GM12878 (cell line): ENCODE results near the gene STK4. TPM values are rescaled to one million over a fixed set of nuclear protein-coding genes. Genes with fewer than 3 reads are reported as not detected.

ENCODE experiments used
- CBFB ChIP-seq: IDR thresholded peaks from 2 replicates; pipeline ENCODE4 v1.6.1; 2016; ENCODE audit warnings: antibody characterized with exemption, low read depth
- EZH2 ChIP-seq: IDR thresholded peaks from 2 replicates; pipeline ENCODE4 v1.6.1; 2012; ENCODE audit warnings: low read depth, mild to moderate bottlenecking, control low read depth, inconsistent platforms, low read length, borderline replicate concordance; ENCODE audit not compliant: control insufficient read depth
- IKZF2 ChIP-seq, 2 experiments: fragments of 450-650 bp; IDR thresholded peaks; 2 replicates each; pipeline ENCODE4 v1.6.1; 2017; ENCODE audit warnings: mild to moderate bottlenecking in 2 of 2, moderate library complexity in 2 of 2
- IRF4 ChIP-seq: IDR thresholded peaks from 2 replicates; pipeline ENCODE4 v1.6.1; 2011; ENCODE audit warnings: low read depth, low read length
- MYB ChIP-seq: fragments of 150-350 bp; IDR thresholded peaks from 2 replicates; pipeline ENCODE4 v1.6.1; 2014; ENCODE audit warnings: mild to moderate bottlenecking, low read depth, low read length, borderline replicate concordance
- RCOR1 ChIP-seq: conservative IDR thresholded peaks from 2 replicates; pipeline ENCODE4 v1.6.1; 2012; ENCODE audit warnings: low read depth, low read length, improper control_type of control experiment
- RELA ChIP-seq: fragments of 450-650 bp; IDR thresholded peaks from 2 replicates; pipeline ENCODE4 v1.8.0; 2014; ENCODE audit warnings: borderline replicate concordance; ENCODE audit not compliant: partially characterized antibody
- SMAD5 ChIP-seq: IDR thresholded peaks from 2 replicates; pipeline ENCODE4 v1.6.1; 2016; ENCODE audit warnings: antibody characterized with exemption, low read depth
- TAF1 ChIP-seq: IDR thresholded peaks from 2 replicates; pipeline ENCODE4 v1.6.1; 2011; ENCODE audit warnings: mild to moderate bottlenecking, low read depth, low read length, borderline replicate concordance
- ZNF24 ChIP-seq: fragments of 450-650 bp; IDR thresholded peaks from 2 replicates; pipeline ENCODE4 v1.6.1; 2017; ENCODE audit warnings: antibody characterized with exemption, mild to moderate bottlenecking
- ZZZ3 ChIP-seq: IDR thresholded peaks from 2 replicates; pipeline ENCODE4 v1.6.1; 2011; ENCODE audit warnings: low read depth; ENCODE audit not compliant: control insufficient read depth, insufficient read length
- polyA plus RNA-seq, 11 experiments: library from polyadenylated mRNA; depleted of rRNA in 4 of 11; unstranded in 6 of 11; stranded (reverse) in 5 of 11; fragments of >200 nt; fragmentation: Nextera tagmentation in 4 of 11; fragmentation: Illumina TruSeq in 1 of 11; extraction: Ambion mirVana in 4 of 11; extraction: Trizol in 1 of 11; gene quantifications; 1 replicate in 1 of 11; 2 replicates in 10 of 11; pipeline versions ENCODE4 v1.2.1 to v1.2.3, GENCODE V29; 2011 to 2016; ENCODE audit warnings: inconsistent platforms in 2 of 11, missing spikeins in 2 of 11, low read depth in 1 of 11
- total RNA-seq, 4 experiments: library from RNA; depleted of rRNA in 3 of 4; stranded (reverse); fragments of >200 nt in 3 of 4; fragmentation: Illumina TruSeq in 1 of 4; extraction: Trizol in 1 of 4; gene quantifications; 2 replicates each; pipeline versions ENCODE4 v1.2.1 to v1.2.3, GENCODE V29; 2013 to 2021
- TF ChIP-seq, protein P1 (sequence below): fragments of 450-650 bp; IDR thresholded peaks from 2 replicates; pipeline ENCODE4 v1.6.1; 2016; ENCODE audit warnings: mild to moderate bottlenecking
- TF ChIP-seq, protein P2 (sequence below): IDR thresholded peaks from 2 replicates; pipeline ENCODE4 v1.6.1; 2011; ENCODE audit warnings: borderline replicate concordance, low read depth, mild to moderate bottlenecking, moderate library complexity, mixed read lengths, low read length; ENCODE audit not compliant: insufficient read depth; ENCODE audit errors: extremely low read length
- TF ChIP-seq, protein P3 (sequence below): IDR thresholded peaks from 2 replicates; pipeline ENCODE4 v1.6.1; 2011; ENCODE audit warnings: low read depth, mild to moderate bottlenecking, low read length, moderate library complexity, borderline replicate concordance; ENCODE audit errors: extremely low read depth
- TF ChIP-seq, protein P4 (sequence below): fragments of 450-650 bp; IDR thresholded peaks from 2 replicates; pipeline ENCODE4 v1.6.1; 2016; ENCODE audit warnings: mild to moderate bottlenecking
- TF ChIP-seq, protein P5 (sequence below): fragments of 450-650 bp; IDR thresholded peaks from 2 replicates; pipeline ENCODE4 v1.6.1; 2018; ENCODE audit warnings: mild to moderate bottlenecking, low read depth, moderate library complexity; ENCODE audit not compliant: partially characterized antibody
- TF ChIP-seq, protein P6 (sequence below): fragments of 450-650 bp; IDR thresholded peaks from 2 replicates; pipeline ENCODE4 v1.6.1; 2017; ENCODE audit warnings: mild to moderate bottlenecking, low read depth, inconsistent platforms; ENCODE audit not compliant: poor library complexity, severe bottlenecking
- TF ChIP-seq, protein P7 (sequence below): IDR thresholded peaks from 2 replicates; pipeline ENCODE4 v1.6.1; 2012; ENCODE audit warnings: low read depth, low read length, improper control_type of control experiment

The STK4 gene
- total and polyA plus RNA-seq, 10 of the 15 experiments (the other 5 are each of a cell fraction or from before 2014, with no cell fraction given) = 24.0 to 135 (median 89.7) TPM

DNA sequence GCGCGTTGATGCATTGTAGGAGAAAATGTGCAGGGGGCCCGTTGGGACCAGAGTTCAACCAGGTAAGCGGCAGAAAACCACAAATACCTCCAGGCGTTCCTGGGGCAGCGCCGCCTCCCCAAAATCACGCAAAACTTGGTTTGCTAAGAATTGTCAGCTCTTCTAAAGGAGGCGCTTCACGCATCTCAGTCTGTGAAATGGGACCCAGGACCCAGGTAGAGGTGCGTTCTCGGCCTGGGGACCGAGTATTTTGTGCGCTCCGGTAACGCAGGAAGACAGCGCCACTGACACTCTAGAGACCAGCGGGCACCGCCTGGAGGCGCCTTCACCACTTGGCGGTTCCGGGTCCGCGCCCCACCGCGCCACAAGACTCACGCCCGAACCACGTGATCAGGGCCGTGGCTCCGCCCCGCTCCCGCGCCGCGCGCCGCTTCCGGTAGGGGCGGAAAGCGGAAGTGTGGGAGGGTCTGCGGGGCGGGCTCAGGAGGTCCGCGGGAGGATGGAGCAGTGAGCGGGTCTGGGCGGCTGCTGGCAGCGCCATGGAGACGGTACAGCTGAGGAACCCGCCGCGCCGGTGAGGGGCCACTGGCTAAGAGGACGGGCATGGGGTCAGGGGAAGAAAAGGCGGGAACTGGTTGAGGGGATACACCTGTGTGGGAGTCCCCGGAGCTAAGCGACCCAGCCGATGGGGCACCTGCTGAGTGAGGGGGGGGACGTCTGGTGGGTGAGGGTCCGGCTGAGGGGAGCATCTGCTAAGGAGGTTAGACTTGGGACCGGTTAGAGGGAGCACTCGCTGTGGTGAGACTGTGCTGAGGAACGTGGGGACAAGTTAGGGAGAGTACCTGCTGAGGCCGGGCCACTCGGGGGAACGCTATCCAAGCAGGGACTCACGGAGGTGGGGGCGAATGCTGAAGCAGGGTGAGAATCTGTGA, at the start of gene STK4 (continued):
- TF ChIP-seq, protein P1, sequence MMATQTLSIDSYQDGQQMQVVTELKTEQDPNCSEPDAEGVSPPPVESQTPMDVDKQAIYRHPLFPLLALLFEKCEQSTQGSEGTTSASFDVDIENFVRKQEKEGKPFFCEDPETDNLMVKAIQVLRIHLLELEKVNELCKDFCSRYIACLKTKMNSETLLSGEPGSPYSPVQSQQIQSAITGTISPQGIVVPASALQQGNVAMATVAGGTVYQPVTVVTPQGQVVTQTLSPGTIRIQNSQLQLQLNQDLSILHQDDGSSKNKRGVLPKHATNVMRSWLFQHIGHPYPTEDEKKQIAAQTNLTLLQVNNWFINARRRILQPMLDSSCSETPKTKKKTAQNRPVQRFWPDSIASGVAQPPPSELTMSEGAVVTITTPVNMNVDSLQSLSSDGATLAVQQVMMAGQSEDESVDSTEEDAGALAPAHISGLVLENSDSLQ = peak; percentile 19; the same call in 1 of the 2 replicates
- TF ChIP-seq, protein P2, sequence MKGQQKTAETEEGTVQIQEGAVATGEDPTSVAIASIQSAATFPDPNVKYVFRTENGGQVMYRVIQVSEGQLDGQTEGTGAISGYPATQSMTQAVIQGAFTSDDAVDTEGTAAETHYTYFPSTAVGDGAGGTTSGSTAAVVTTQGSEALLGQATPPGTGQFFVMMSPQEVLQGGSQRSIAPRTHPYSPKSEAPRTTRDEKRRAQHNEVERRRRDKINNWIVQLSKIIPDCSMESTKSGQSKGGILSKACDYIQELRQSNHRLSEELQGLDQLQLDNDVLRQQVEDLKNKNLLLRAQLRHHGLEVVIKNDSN = peak; percentile 94
- TF ChIP-seq, protein P3, sequence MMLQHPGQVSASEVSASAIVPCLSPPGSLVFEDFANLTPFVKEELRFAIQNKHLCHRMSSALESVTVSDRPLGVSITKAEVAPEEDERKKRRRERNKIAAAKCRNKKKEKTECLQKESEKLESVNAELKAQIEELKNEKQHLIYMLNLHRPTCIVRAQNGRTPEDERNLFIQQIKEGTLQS = peak; percentile 79
- TF ChIP-seq SMAD5 (peak; percentile 78), ZNF24 (no peak), CBFB (peak; percentile 48), IKZF2 (IDR thresholded peaks at IDR 0.05) (peak in 1 of 2 experiments; percentile 49; a peak in 2 of 4 replicates), RELA (peak; percentile 48), IRF4 (no peak), MYB (0 out of 2 replicates have a peak, but pooled peaks have one; percentile 63), ZZZ3 (no peak), TAF1 (peak; percentile 83; the same call in 1 of the 2 replicates), RCOR1 (no peak), EZH2 (no peak)
- TF ChIP-seq, protein P4, sequence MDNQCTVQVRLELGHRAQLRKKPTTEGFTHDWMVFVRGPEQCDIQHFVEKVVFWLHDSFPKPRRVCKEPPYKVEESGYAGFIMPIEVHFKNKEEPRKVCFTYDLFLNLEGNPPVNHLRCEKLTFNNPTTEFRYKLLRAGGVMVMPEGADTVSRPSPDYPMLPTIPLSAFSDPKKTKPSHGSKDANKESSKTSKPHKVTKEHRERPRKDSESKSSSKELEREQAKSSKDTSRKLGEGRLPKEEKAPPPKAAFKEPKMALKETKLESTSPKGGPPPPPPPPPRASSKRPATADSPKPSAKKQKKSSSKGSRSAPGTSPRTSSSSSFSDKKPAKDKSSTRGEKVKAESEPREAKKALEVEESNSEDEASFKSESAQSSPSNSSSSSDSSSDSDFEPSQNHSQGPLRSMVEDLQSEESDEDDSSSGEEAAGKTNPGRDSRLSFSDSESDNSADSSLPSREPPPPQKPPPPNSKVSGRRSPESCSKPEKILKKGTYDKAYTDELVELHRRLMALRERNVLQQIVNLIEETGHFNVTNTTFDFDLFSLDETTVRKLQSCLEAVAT = peak; percentile 70; the same call in 1 of the 2 replicates
- TF ChIP-seq, protein P5, sequence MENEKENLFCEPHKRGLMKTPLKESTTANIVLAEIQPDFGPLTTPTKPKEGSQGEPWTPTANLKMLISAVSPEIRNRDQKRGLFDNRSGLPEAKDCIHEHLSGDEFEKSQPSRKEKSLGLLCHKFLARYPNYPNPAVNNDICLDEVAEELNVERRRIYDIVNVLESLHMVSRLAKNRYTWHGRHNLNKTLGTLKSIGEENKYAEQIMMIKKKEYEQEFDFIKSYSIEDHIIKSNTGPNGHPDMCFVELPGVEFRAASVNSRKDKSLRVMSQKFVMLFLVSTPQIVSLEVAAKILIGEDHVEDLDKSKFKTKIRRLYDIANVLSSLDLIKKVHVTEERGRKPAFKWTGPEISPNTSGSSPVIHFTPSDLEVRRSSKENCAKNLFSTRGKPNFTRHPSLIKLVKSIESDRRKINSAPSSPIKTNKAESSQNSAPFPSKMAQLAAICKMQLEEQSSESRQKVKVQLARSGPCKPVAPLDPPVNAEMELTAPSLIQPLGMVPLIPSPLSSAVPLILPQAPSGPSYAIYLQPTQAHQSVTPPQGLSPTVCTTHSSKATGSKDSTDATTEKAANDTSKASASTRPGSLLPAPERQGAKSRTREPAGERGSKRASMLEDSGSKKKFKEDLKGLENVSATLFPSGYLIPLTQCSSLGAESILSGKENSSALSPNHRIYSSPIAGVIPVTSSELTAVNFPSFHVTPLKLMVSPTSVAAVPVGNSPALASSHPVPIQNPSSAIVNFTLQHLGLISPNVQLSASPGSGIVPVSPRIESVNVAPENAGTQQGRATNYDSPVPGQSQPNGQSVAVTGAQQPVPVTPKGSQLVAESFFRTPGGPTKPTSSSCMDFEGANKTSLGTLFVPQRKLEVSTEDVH = peak; percentile 74
- TF ChIP-seq, protein P6, sequence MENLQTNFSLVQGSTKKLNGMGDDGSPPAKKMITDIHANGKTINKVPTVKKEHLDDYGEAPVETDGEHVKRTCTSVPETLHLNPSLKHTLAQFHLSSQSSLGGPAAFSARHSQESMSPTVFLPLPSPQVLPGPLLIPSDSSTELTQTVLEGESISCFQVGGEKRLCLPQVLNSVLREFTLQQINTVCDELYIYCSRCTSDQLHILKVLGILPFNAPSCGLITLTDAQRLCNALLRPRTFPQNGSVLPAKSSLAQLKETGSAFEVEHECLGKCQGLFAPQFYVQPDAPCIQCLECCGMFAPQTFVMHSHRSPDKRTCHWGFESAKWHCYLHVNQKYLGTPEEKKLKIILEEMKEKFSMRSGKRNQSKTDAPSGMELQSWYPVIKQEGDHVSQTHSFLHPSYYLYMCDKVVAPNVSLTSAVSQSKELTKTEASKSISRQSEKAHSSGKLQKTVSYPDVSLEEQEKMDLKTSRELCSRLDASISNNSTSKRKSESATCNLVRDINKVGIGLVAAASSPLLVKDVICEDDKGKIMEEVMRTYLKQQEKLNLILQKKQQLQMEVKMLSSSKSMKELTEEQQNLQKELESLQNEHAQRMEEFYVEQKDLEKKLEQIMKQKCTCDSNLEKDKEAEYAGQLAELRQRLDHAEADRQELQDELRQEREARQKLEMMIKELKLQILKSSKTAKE = no peak
- TF ChIP-seq, protein P7, sequence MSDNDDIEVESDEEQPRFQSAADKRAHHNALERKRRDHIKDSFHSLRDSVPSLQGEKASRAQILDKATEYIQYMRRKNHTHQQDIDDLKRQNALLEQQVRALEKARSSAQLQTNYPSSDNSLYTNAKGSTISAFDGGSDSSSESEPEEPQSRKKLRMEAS = peak; percentile 77
